Measurements from ENCODE around the gene POMC.

- TF ChIP-seq CTCF (conservative IDR thresholded peaks at IDR 0.05; ENCODE audit: low read length) (no peak), EZH2phosphoT487 (IDR thresholded peaks at IDR 0.05; ENCODE audit: borderline replicate concordance) (no peak)
Measured at GRCh38 chr2:25174192-25174861, 5.9 kb upstream of the POMC start.

Data from Loucy (cell line).